Cardiac fibroblast (primary cell): Measurements from ENCODE around the gene TPRN.

Experiments
- DNase-seq, 2 donors: peaks; one replicate each; pipeline versions ENCODE4 v3.0.0 to v3.0.0-alpha.2; 2010; ENCODE audit warnings: low read depth in 2 of 2
- H3K4me3 ChIP-seq, 2 donors: replicated peaks in 1 of 2; 1 replicate in 1 of 2; 2 replicates in 1 of 2; pipeline ENCODE4 v1.5.1; 2011; ENCODE audit warnings: low read depth in 2 of 2, low read length in 2 of 2, mild to moderate bottlenecking in 2 of 2, moderate library complexity in 1 of 2
- TF ChIP-seq, protein P1 (sequence below): IDR thresholded peaks from one replicate; pipeline ENCODE4 v1.5.1; 2011; ENCODE audit warnings: low read depth, mild to moderate bottlenecking, low read length, inconsistent platforms

The TPRN gene

DNA sequence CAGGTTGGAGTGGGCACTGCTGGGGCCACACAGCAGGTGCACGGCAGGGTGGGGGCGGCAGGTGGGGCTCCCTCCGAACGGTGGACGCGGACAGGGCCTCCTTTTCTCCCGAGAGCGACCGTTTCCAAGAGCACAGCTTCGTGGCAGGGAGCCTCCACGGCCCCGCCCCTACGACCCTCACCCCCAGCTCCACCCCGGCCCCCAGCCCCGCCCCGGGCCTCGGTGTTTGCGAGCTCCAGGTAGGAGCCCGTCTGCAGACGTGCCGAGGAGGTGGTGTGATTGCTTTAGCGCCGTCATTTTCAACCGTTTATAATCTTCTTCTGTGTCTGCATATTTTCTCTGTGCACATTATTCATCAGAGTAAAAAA, 52.8 kb downstream of the TPRN start:
- TF ChIP-seq, protein P1, sequence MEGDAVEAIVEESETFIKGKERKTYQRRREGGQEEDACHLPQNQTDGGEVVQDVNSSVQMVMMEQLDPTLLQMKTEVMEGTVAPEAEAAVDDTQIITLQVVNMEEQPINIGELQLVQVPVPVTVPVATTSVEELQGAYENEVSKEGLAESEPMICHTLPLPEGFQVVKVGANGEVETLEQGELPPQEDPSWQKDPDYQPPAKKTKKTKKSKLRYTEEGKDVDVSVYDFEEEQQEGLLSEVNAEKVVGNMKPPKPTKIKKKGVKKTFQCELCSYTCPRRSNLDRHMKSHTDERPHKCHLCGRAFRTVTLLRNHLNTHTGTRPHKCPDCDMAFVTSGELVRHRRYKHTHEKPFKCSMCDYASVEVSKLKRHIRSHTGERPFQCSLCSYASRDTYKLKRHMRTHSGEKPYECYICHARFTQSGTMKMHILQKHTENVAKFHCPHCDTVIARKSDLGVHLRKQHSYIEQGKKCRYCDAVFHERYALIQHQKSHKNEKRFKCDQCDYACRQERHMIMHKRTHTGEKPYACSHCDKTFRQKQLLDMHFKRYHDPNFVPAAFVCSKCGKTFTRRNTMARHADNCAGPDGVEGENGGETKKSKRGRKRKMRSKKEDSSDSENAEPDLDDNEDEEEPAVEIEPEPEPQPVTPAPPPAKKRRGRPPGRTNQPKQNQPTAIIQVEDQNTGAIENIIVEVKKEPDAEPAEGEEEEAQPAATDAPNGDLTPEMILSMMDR, result no peak
- no peak for DNase-seq
- H3K4me3 ChIP-seq, result no peak overlapping the region

DNA sequence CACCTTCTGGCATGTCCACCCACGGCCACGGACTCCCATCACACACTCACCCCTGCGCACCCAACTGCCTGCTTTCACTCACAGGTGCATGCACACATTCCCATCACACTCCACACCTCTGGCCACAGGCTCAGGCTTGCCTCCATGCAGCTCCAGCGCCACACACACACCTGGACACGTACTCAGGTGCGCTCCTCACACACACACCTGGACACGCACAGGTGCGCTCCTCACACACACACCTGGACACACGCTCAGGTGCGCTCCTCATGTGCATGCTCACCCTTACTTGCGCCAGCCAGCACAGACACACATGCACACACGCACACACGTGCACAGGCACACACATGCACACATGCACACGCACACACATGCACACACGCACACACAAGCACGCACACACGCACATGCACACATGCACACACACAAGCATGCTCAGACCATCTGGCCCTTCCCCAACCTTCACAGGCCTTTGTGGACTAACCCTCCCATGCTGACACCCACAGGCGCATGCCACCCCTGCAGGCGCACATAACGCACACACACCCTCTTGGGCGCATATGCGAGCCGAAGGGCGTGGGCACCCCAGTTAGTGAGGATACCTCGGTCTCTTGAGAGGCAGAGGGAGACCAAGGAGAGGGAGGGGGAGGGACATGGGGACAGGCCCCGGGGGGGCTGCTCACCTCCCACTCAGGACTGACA, 53.3 kb downstream of the TPRN start:
- no peak overlapping the region for H3K4me3 ChIP-seq
- TF ChIP-seq, protein P1, result no peak
- DNase-seq, result no peak

DNA sequence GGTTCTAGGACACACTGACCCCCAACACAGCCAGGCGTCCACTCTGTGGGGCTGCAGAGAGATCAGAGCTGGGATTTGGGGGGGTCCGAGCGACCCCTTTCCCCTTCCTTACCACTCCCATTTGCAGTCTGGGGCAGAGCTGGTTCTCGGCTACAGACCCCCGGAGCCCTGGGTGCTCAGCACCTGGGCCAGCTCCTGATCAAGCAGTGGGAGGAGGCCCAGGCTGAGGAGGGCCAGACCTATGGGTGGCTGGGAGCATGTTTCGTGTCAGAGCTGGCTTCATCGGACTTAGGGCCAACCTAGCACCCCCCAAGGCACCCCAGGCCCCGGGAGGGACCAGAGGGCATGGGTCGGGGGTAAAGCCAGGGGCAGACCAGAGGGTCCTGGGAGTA, 54.0 kb downstream of the TPRN start:
- DNase-seq, result no peak
- TF ChIP-seq, protein P1, result no peak
- no peak overlapping the region for H3K4me3 ChIP-seq

DNA sequence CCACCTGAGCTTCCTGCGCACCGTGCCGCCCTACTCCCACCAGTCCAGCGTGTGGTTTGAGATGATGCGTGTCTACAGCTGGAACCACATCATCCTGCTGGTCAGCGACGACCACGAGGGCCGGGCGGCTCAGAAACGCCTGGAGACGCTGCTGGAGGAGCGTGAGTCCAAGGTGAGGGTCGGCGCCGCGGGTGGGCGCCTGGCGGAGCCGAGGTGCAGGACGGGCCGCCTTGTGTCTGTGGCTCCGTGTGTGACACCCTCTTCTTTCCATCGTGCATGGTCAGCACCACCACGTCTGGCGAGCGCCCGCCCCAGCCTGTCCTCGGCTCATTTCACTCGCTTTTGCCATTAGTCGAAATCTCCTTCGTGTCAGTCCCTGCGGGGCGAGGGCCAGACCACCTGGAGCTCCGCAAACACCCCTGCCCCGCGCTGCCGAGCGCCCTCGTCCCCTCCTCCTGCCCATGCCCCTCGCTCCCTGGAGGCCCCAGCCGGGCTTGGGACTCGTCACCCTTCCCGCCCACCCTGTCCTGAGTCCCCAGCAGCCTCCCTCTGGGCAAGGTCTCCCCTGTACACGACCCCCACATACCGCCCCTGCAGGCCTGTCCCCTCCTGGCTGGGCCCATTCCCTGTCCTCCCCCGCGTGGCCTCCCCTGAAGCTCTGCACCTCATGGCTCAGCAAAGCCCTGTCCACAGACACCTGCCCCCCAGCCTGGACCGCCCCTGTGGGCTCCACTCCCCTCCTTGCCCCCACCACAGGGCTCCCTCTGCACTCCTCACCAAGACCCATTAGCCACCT, 54.6 kb downstream of the TPRN start:
- TF ChIP-seq, protein P1, result no peak
- no peak overlapping the region for H3K4me3 ChIP-seq
- DNase-seq, result no peak

DNA sequence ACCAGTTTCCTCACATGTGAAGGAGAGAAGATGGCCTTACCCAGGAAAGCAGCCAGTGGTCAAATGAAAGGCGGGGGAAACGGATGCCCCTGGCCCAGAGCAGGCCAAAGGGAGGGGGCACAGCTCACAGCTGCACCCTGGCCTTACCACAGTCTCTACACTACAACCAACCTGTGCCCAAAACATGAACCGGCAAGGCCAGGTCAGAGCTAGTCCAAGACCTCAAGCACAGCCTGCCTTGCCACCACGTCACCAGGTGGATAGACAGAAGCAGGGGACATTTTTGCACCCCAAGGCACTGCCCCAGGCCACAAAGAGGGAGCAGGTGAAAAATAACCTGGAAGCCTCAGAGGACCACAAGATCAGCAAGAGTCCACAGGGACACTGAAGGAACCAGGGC, 57.1 kb downstream of the TPRN start:
- TF ChIP-seq, protein P1, result no peak
- DNase-seq, result no peak
- H3K4me3 ChIP-seq, result no peak overlapping the region

DNA sequence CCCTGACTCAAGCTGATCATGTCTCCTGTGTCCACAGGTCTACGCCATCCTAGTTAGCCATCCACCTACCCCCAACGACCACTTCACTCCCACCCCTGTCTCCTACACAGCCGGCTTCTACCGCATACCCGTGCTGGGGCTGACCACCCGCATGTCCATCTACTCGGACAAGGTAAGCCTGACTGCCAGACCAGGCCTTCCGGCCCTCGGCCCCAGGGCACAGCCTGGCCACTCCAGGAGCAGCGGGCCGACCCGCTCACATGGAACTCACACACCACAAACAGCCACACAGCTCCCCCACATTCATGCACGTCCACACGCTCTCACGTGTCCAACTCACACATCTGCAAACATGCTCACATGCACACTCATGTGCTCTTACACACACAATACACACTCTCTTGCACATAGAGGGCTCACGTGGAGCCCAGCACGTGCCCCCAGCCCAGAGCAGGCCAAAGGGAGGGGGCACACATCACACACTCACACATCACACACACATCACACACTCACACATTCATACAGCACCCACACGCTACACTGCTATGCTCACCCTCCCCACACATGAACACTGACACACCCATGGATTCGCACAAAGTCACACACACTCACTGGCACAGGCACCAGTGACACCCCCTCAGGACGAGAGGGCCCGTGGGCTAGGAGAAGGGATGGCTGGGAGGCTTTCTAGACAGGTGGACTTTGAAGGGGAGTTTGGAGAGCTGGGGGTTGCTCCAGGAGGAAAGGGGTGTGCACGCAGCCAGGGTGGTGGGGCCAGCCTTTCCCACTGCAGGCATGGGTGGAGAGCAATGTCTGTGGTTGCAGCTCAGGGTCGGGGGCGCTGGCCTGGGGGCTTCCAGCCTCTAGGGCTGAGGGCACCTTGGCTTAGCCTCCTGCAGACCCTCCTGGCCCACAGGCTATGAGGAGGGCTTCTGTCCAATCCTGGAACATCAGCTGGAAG, 58.3 kb downstream of the TPRN start:
- no peak overlapping the region for H3K4me3 ChIP-seq
- TF ChIP-seq, protein P1, result no peak
- no peak for DNase-seq
